GM23248 (cell line): ENCODE results near the gene PDLIM7. TPM values are rescaled to one million over a fixed set of nuclear protein-coding genes. Genes with fewer than 3 reads are reported as not detected.

Experiments
- DNase-seq: peaks from one replicate; pipeline ENCODE4 v3.0.0-alpha.2; 2015
- H2AFZ ChIP-seq: fragments of 200-600 bp; sonication (generic); 2 replicates; pipeline ENCODE4 v1.6.1; 2016; ENCODE audit warnings: antibody characterized with exemption
- H3F3A ChIP-seq: fragments of 200-600 bp; sonication (generic); 2 replicates; pipeline ENCODE4 v1.6.1; 2016; ENCODE audit warnings: mild to moderate bottlenecking, antibody characterized with exemption, mixed run types; ENCODE audit not compliant: insufficient read depth
- H3K27ac ChIP-seq: fragments of 200-600 bp; sonication (generic); 2 replicates; pipeline ENCODE4 v1.5.1; 2016; ENCODE audit warnings: mild to moderate bottlenecking
- H3K27me3 ChIP-seq: fragments of 200-600 bp; sonication (generic); replicated peaks from 2 replicates; pipeline ENCODE4 v1.6.1; 2016; ENCODE audit warnings: mild to moderate bottlenecking; ENCODE audit not compliant: insufficient read depth
- H3K36me3 ChIP-seq: fragments of 200-600 bp; sonication (generic); 2 replicates; pipeline ENCODE4 v1.6.1; 2016; ENCODE audit warnings: low read depth, mild to moderate bottlenecking
- H3K4me1 ChIP-seq: fragments of 200-600 bp; sonication (generic); 2 replicates; pipeline ENCODE4 v1.6.1; 2016; ENCODE audit warnings: mild to moderate bottlenecking; ENCODE audit not compliant: insufficient read depth
- H3K4me2 ChIP-seq: fragments of 200-600 bp; sonication (generic); one replicate; pipeline ENCODE4 v1.6.1; 2016; ENCODE audit warnings: mild to moderate bottlenecking; ENCODE audit not compliant: unreplicated experiment
- H3K4me3 ChIP-seq: fragments of 200-600 bp; sonication (generic); 2 replicates; pipeline ENCODE4 v1.5.1; 2016; ENCODE audit warnings: mild to moderate bottlenecking
- H3K79me2 ChIP-seq: fragments of 200-600 bp; sonication (generic); 2 replicates; pipeline ENCODE4 v1.6.1; 2016; ENCODE audit warnings: mild to moderate bottlenecking; ENCODE audit not compliant: insufficient read depth
- H3K9ac ChIP-seq: fragments of 200-600 bp; sonication (generic); 2 replicates; pipeline ENCODE4 v1.6.1; 2016; ENCODE audit warnings: mild to moderate bottlenecking
- H3K9me2 ChIP-seq: fragments of 200-600 bp; sonication (generic); 2 replicates; pipeline ENCODE4 v1.6.1; 2016; ENCODE audit warnings: mixed run types, mild to moderate bottlenecking, moderate library complexity; ENCODE audit not compliant: insufficient read depth
- H3K9me3 ChIP-seq: fragments of 200-600 bp; sonication (generic); one replicate; pipeline ENCODE4 v1.6.1; 2017; ENCODE audit warnings: low read depth
- H4K20me1 ChIP-seq: fragments of 200-600 bp; sonication (generic); 2 replicates; pipeline ENCODE4 v1.6.0; 2016; ENCODE audit not compliant: insufficient read depth
- EZH2 ChIP-seq: fragments of 200-600 bp; sonication (generic); IDR thresholded peaks from 2 replicates; pipeline ENCODE4 v1.6.1; 2018; ENCODE audit warnings: antibody characterized with exemption, mild to moderate bottlenecking; ENCODE audit not compliant: insufficient read depth, poor library complexity, severe bottlenecking
- EZH2phosphoT487 ChIP-seq: fragments of 200-600 bp; sonication (generic); IDR thresholded peaks from 2 replicates; pipeline ENCODE4 v1.6.1; 2018; ENCODE audit warnings: antibody characterized with exemption, moderate library complexity, mild to moderate bottlenecking, low read depth; ENCODE audit not compliant: insufficient read depth
- WGBS, 2 experiments: methylation state at CpG; one replicate each; pipeline ENCODE4 v1.1.6; 2015 to 2017; ENCODE audit warnings: low lambda C conversion rate in 2 of 2, low coverage in 1 of 2; ENCODE audit errors: missing lambda C conversion rate in 2 of 2; 5-methylcytosine and 5-hydroxymethylcytosine counted together
- in situ Hi-C: fragments of 300-500 bp; cut with MboI; formaldehyde crosslinking; loops from 2 replicates; pipeline ENCODE4 v1.15.0; 2020
- polyA plus RNA-seq: library from polyadenylated mRNA; unstranded; fragments of >200 nt; fragmentation: Nextera tagmentation; extraction: Ambion mirVana; gene quantifications from 2 replicates; pipeline ENCODE4 v1.2.1, GENCODE V29; 2016
- total RNA-seq: library from RNA; depleted of rRNA; stranded (reverse); fragments of >200 nt; shearing (Covaris generic); gene quantifications from 2 replicates; pipeline ENCODE4 v1.2.3, GENCODE V29; 2014

Gene PDLIM7
- total and polyA plus RNA-seq, 2 experiments from 2014 or later: 320 to 556 TPM

DNA sequence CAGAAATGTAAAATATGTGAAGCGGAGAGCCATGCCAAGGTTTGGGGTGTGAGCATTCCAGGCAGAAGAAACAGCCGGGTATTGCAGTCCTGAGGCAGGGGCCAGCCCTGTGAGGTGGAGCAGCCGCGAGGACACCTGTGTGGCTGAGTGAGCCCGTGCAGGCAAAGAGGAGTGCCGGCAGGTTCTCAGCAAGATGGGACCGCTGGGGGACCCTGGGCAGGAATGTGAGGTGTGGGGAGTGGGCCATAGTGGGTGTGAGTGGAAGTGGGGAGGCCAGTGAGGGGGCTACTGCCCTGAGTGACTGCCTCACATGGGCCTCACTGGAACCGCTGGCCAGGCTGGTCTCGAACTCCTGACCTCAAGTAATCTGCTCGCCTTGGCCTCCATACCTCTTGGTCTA, 58.9 kb downstream of the PDLIM7 start:
- no peaks in the 10 kb centered on the region; the same call in 1 of the 2 replicates for H3F3A ChIP-seq
- H3K9me2 ChIP-seq: no peaks in the 10 kb centered on the region
- H2AFZ ChIP-seq: no peak overlapping the region
- H3K4me2 ChIP-seq: no peak overlapping the region
- H3K9me3 ChIP-seq: no peaks in the 10 kb centered on the region
- no peak for DNase-seq
- no peaks in the 10 kb centered on the region for H3K4me1 ChIP-seq
- no peaks in the 10 kb centered on the region for H3K79me2 ChIP-seq
- no peak for TF ChIP-seq EZH2phosphoT487
- no peak for TF ChIP-seq EZH2
- H3K27me3 ChIP-seq: no peaks in the 10 kb centered on the region
- no peak overlapping the region for H3K4me3 ChIP-seq
- H3K27ac ChIP-seq: no peak overlapping the region
- no peak overlapping the region for H3K9ac ChIP-seq
- H3K36me3 ChIP-seq: no peaks in the 10 kb centered on the region; the same call in 1 of the 2 replicates
- WGBS, 2 experiments: 95 to 96% methylated on average over 9 to 10 of the region's 10 CpGs
- no peaks in the 10 kb centered on the region for H4K20me1 ChIP-seq
- in situ Hi-C loops: no loop called here

GRCh38 chr5:177437623-177438022, 59.8 kb downstream of the PDLIM7 start:
- in situ Hi-C loops: no loop called here
- no peaks in the 10 kb centered on the region; the same call in 1 of the 2 replicates for H3K36me3 ChIP-seq

GRCh38 chr5:177435847-177436536, 61.4 kb downstream of the PDLIM7 start:
- Histone ChIP-seq H3K9me2 (no peaks in the 10 kb centered on the region), H4K20me1 (no peaks in the 10 kb centered on the region), H3K79me2 (no peaks in the 10 kb centered on the region), H3K9ac (no peak overlapping the region), H3K4me1 (no peaks in the 10 kb centered on the region), H3K4me2 (no peak overlapping the region), H2AFZ (no peak overlapping the region), H3K9me3 (no peaks in the 10 kb centered on the region), H3K27me3 (no peaks in the 10 kb centered on the region), H3F3A (no peaks in the 10 kb centered on the region; the same call in 1 of the 2 replicates), H3K27ac (no peak overlapping the region), H3K36me3 (no peaks in the 10 kb centered on the region; the same call in 1 of the 2 replicates), H3K4me3 (no peak overlapping the region)
- no peak for DNase-seq
- no peak for TF ChIP-seq EZH2phosphoT487
- TF ChIP-seq EZH2: no peak
- WGBS, 2 experiments: 95% methylated on average over 31 to 37 of the region's 37 CpGs
- in situ Hi-C loops: no loop called here

More at GRCh38 chr5:177437623-177438022, 59.8 kb downstream of the PDLIM7 start:
- H3F3A ChIP-seq: no peaks in the 10 kb centered on the region; the same call in 1 of the 2 replicates
- no peaks in the 10 kb centered on the region for H4K20me1 ChIP-seq
- no peak overlapping the region for H2AFZ ChIP-seq
- WGBS, 2 experiments: 77 to 84% methylated on average over 4 of the region's 4 CpGs
- H3K27ac ChIP-seq: no peak overlapping the region
- no peak overlapping the region for H3K4me2 ChIP-seq
- H3K9me3 ChIP-seq: no peaks in the 10 kb centered on the region
- DNase-seq: no peak
- no peaks in the 10 kb centered on the region for H3K4me1 ChIP-seq
- H3K4me3 ChIP-seq: no peak overlapping the region
- H3K9me2 ChIP-seq: no peaks in the 10 kb centered on the region
- no peaks in the 10 kb centered on the region for H3K79me2 ChIP-seq
- H3K27me3 ChIP-seq: no peaks in the 10 kb centered on the region
- H3K9ac ChIP-seq: no peak overlapping the region
- TF ChIP-seq EZH2phosphoT487: no peak
- no peak for TF ChIP-seq EZH2

GRCh38 chr5:177434942-177435738, 62.3 kb downstream of the PDLIM7 start:
- WGBS, 2 experiments: 94 to 96% methylated on average over 20 of the region's 20 CpGs

More at GRCh38 chr5:177434942-177435738, 62.3 kb downstream of the PDLIM7 start:
- Histone ChIP-seq H3K27ac (no peak overlapping the region), H4K20me1 (no peaks in the 10 kb centered on the region), H3K79me2 (no peaks in the 10 kb centered on the region), H3K4me1 (no peaks in the 10 kb centered on the region), H3K27me3 (no peaks in the 10 kb centered on the region), H3K4me2 (no peak overlapping the region), H3K9me2 (no peaks in the 10 kb centered on the region), H3F3A (no peaks in the 10 kb centered on the region; the same call in 1 of the 2 replicates), H3K36me3 (no peaks in the 10 kb centered on the region; the same call in 1 of the 2 replicates), H2AFZ (no peak overlapping the region), H3K9me3 (no peaks in the 10 kb centered on the region), H3K9ac (no peak overlapping the region), H3K4me3 (no peak overlapping the region)
- no peak for DNase-seq
- TF ChIP-seq EZH2phosphoT487: no peak
- no peak for TF ChIP-seq EZH2
- in situ Hi-C loops: no loop called here
